IMR-90 (cell line): ENCODE measurements around the gene NAV2. TPM values are rescaled to one million over a fixed set of nuclear protein-coding genes. Genes with fewer than 3 reads are reported as not detected.

Experiments used
- ATAC-seq: fragments of 200-7000 bp; cut with Tn5 transposase; 2 replicates; pipeline ENCODE4 v1.9.1; 2020; ENCODE audit warnings: low read depth, mild to moderate bottlenecking, moderate library complexity
- BruUV-seq: library from RNA; stranded (reverse); fragments of 400-500 nt; replicated peaks from 2 replicates; lab custom pipeline; 2021; lab: Mats Ljungman, UMichigan
- CTCF ChIA-PET: fragments of 300-600 bp; formaldehyde crosslinking; extraction: SDS; loops from one replicate; lab custom pipeline; 2021; ENCODE audit warnings: antibody characterized with exemption; lab: Yijun Ruan, JAX
- POLR2A ChIA-PET: fragments of 300-600 bp; sonication (Branson Sonifier 250); formaldehyde crosslinking; loops from one replicate; lab custom pipeline; 2022; ENCODE audit warnings: antibody characterized with exemption; ENCODE audit not compliant: unreplicated experiment; lab: Charles Lee
- DNase-seq: peaks from one replicate; pipeline ENCODE4 v3.0.0; 2013
- H2AFZ ChIP-seq: replicated peaks from 2 replicates; pipeline ENCODE3; 2013; ENCODE audit warnings: low read length, mild to moderate bottlenecking; ENCODE audit not compliant: poor library complexity
- H2AK5ac ChIP-seq: 2 replicates; pipeline ENCODE4 v1.6.1; 2013; ENCODE audit warnings: low read depth, low read length, inconsistent platforms
- H2AK9ac ChIP-seq: replicated peaks from 2 replicates; pipeline ENCODE3; 2013; ENCODE audit warnings: mild to moderate bottlenecking, low read depth, low read length, moderate library complexity; ENCODE audit not compliant: poor library complexity
- H2BK120ac ChIP-seq: 2 replicates; pipeline ENCODE4 v1.6.1; 2013; ENCODE audit warnings: low read depth, low read length, inconsistent platforms
- H2BK15ac ChIP-seq: 3 replicates; pipeline ENCODE4 v1.6.1; 2013; ENCODE audit warnings: low read depth, low read length, inconsistent platforms
- H2BK20ac ChIP-seq: 2 replicates; pipeline ENCODE4 v1.6.1; 2013; ENCODE audit warnings: low read depth, mild to moderate bottlenecking, inconsistent platforms, low read length, moderate library complexity
- H2BK5ac ChIP-seq: 2 replicates; pipeline ENCODE4 v1.6.1; 2013; ENCODE audit warnings: mild to moderate bottlenecking, low read depth, low read length, inconsistent platforms; ENCODE audit not compliant: poor library complexity, severe bottlenecking
- H3K14ac ChIP-seq: replicated peaks from 2 replicates; pipeline ENCODE4 v1.6.1; 2013; ENCODE audit warnings: low read depth, low read length, inconsistent platforms
- H3K18ac ChIP-seq: 2 replicates; pipeline ENCODE4 v1.6.1; 2013; ENCODE audit warnings: low read depth, low read length, control low read depth
- H3K23ac ChIP-seq: 2 replicates; pipeline ENCODE4 v1.6.1; 2013; ENCODE audit warnings: low read depth, low read length, inconsistent platforms
- H3K27ac ChIP-seq: 2 replicates; pipeline ENCODE4 v1.5.1; 2013; ENCODE audit warnings: mild to moderate bottlenecking, control low read depth, low read length; ENCODE audit not compliant: insufficient read depth
- H3K27me3 ChIP-seq: 2 replicates; pipeline ENCODE4 v1.6.1; 2013; ENCODE audit warnings: low read length; ENCODE audit not compliant: control insufficient read depth, insufficient read depth
- H3K36me3 ChIP-seq: 2 replicates; pipeline ENCODE4 v1.6.1; 2013; ENCODE audit warnings: low read length, mixed read lengths; ENCODE audit not compliant: control insufficient read depth, insufficient read depth
- H3K4ac ChIP-seq: 2 replicates; pipeline ENCODE4 v1.6.1; 2013; ENCODE audit warnings: low read depth, low read length, inconsistent platforms
- H3K4me1 ChIP-seq: 2 replicates; pipeline ENCODE4 v1.6.1; 2013; ENCODE audit warnings: low read length, mixed read lengths; ENCODE audit not compliant: control insufficient read depth, insufficient read depth
- H3K4me2 ChIP-seq: 2 replicates; pipeline ENCODE4 v1.6.1; 2013; ENCODE audit warnings: low read depth, mild to moderate bottlenecking, control low read depth, low read length, moderate library complexity
- H3K4me3 ChIP-seq: 2 replicates; pipeline ENCODE4 v1.5.1; 2013; ENCODE audit warnings: low read depth, mild to moderate bottlenecking, control low read depth, low read length, moderate library complexity; ENCODE audit not compliant: insufficient read depth
- H3K56ac ChIP-seq: 2 replicates; pipeline ENCODE4 v1.6.1; 2013; ENCODE audit warnings: low read length, inconsistent platforms; ENCODE audit not compliant: insufficient read depth; ENCODE audit errors: extremely low read depth
- H3K79me1 ChIP-seq, 2 experiments: 2 replicates each; pipeline ENCODE4 v1.6.1; 2013; ENCODE audit warnings: low read length in 2 of 2, inconsistent platforms in 1 of 2, low read depth in 1 of 2
- H3K9ac ChIP-seq: 2 replicates; pipeline ENCODE4 v1.6.1; 2013; ENCODE audit warnings: low read depth, low read length, control low read depth
- H3K9me1 ChIP-seq: 2 replicates; pipeline ENCODE4 v1.6.1; 2013; ENCODE audit warnings: low read length, inconsistent platforms; ENCODE audit not compliant: insufficient read depth
- H3K9me3 ChIP-seq: 2 replicates; pipeline ENCODE4 v1.6.1; 2013; ENCODE audit warnings: low read length; ENCODE audit not compliant: control insufficient read depth, insufficient read depth
- H4K20me1 ChIP-seq: 2 replicates; pipeline ENCODE4 v1.6.1; 2013; ENCODE audit warnings: low read length, inconsistent platforms; ENCODE audit not compliant: insufficient read depth
- H4K5ac ChIP-seq: 2 replicates; pipeline ENCODE4 v1.6.1; 2013; ENCODE audit warnings: mild to moderate bottlenecking, low read depth, low read length, control low read depth
- H4K8ac ChIP-seq, 2 experiments: 2 replicates each; pipeline ENCODE4 v1.6.1; 2013; ENCODE audit warnings: low read depth in 2 of 2, low read length in 2 of 2, control low read depth in 1 of 2, inconsistent platforms in 1 of 2
- H4K91ac ChIP-seq: 2 replicates; pipeline ENCODE4 v1.6.1; 2013; ENCODE audit warnings: low read depth, low read length, inconsistent platforms; ENCODE audit not compliant: insufficient read depth
- BHLHE40 ChIP-seq: fragments of 150-350 bp; IDR thresholded peaks from 2 replicates; pipeline ENCODE4 v1.6.1; 2016; ENCODE audit warnings: mild to moderate bottlenecking, low read depth, low read length
- CEBPB ChIP-seq: IDR thresholded peaks from 2 replicates; pipeline ENCODE4 v1.6.1; 2012; ENCODE audit warnings: low read depth, low read length, improper control_type of control experiment
- CHD1 ChIP-seq: IDR thresholded peaks from 2 replicates; pipeline ENCODE4 v1.6.1; 2012; ENCODE audit warnings: low read depth, low read length, improper control_type of control experiment
- FOS ChIP-seq: fragments of 150-350 bp; IDR thresholded peaks from 2 replicates; pipeline ENCODE4 v1.6.1; 2016; ENCODE audit warnings: low read depth, low read length
- MAFK ChIP-seq: IDR thresholded peaks from 2 replicates; pipeline ENCODE4 v1.6.1; 2012; ENCODE audit warnings: low read depth, low read length, improper control_type of control experiment
- MAZ ChIP-seq: IDR thresholded peaks from 2 replicates; pipeline ENCODE4 v1.6.1; 2012; ENCODE audit warnings: low read depth, mild to moderate bottlenecking, low read length, improper control_type of control experiment, moderate library complexity, borderline replicate concordance
- MXI1 ChIP-seq: IDR thresholded peaks from 2 replicates; pipeline ENCODE4 v1.6.1; 2012; ENCODE audit warnings: low read depth, mild to moderate bottlenecking, low read length, moderate library complexity, borderline replicate concordance
- NFE2L2 ChIP-seq: fragments of 150-350 bp; IDR thresholded peaks from 2 replicates; pipeline ENCODE4 v1.6.1; 2016; ENCODE audit warnings: low read depth, mild to moderate bottlenecking, low read length
- POLR2A ChIP-seq: IDR thresholded peaks from 2 replicates; pipeline ENCODE4 v1.6.1; 2012; ENCODE audit warnings: mild to moderate bottlenecking, low read depth, low read length
- RAD21 ChIP-seq: IDR thresholded peaks from 2 replicates; pipeline ENCODE4 v1.6.1; 2012; ENCODE audit warnings: low read length, improper control_type of control experiment
- RCOR1 ChIP-seq: IDR thresholded peaks from 2 replicates; pipeline ENCODE4 v1.6.1; 2012; ENCODE audit warnings: mild to moderate bottlenecking, low read length, improper control_type of control experiment; ENCODE audit not compliant: insufficient replicate concordance
- RFX5 ChIP-seq: IDR thresholded peaks from 2 replicates; pipeline ENCODE4 v1.8.0; 2012; ENCODE audit warnings: low read depth, mild to moderate bottlenecking, low read length, moderate library complexity
- SMC3 ChIP-seq: fragments of 150-350 bp; IDR thresholded peaks from 2 replicates; pipeline ENCODE4 v1.6.1; 2016; ENCODE audit warnings: low read depth, mild to moderate bottlenecking, antibody characterized with exemption, low read length, moderate library complexity
- WGBS, 2 experiments: methylation state at CpG; one replicate each; pipeline versions ENCODE4 v1.1.5 to v1.1.7; 2013; ENCODE audit warnings: missing lambda C conversion rate in 2 of 2; ENCODE audit not compliant: insufficient read length in 1 of 2; ENCODE audit errors: extremely low coverage in 2 of 2; 5-methylcytosine and 5-hydroxymethylcytosine counted together
- dilution Hi-C: fragments of 300-500 bp; cut with HindIII; formaldehyde crosslinking; loops from one replicate; pipeline ENCODE4 v1.14.3; 2018; ENCODE audit warnings: low sequenced_read_pairs; ENCODE audit not compliant: unreplicated experiment
- in situ Hi-C: fragments of 300-500 bp; cut with MboI; formaldehyde crosslinking; loops from 3 replicates; pipeline ENCODE4 v1.14.3; 2019; ENCODE audit warnings: low sequenced_read_pairs, inconsistent platforms, mixed read lengths
- intact Hi-C: fragments of 100-400 bp; cut with micrococcal nuclease; formaldehyde crosslinking; loops from 2 replicates; pipeline ENCODE4 v1.10.0; 2022
- polyA plus RNA-seq, 3 experiments: library from polyadenylated mRNA; depleted of rRNA; stranded (reverse); fragments of >200 nt; gene quantifications; 2 replicates each; pipeline ENCODE4 v1.2.3, GENCODE V29; 2012; ENCODE audit warnings: low replicate concordance in 1 of 3
- total RNA-seq: library from RNA; depleted of rRNA; stranded (reverse); fragments of >200 nt; gene quantifications from 2 replicates; pipeline ENCODE4 v1.2.3, GENCODE V29; 2012
- TF ChIP-seq, protein P1 (sequence below): conservative IDR thresholded peaks from 2 replicates; pipeline ENCODE4 v1.5.1; 2012; ENCODE audit warnings: mild to moderate bottlenecking, low read depth, low read length, improper control_type of control experiment
- TF ChIP-seq, protein P2 (sequence below): fragments of 150-350 bp; IDR thresholded peaks from 2 replicates; pipeline ENCODE4 v1.6.1; 2017; ENCODE audit warnings: mild to moderate bottlenecking, antibody characterized with exemption, low read length, low read depth
- TF ChIP-seq, protein P3 (sequence below): fragments of 150-350 bp; IDR thresholded peaks from 2 replicates; pipeline ENCODE4 v1.6.1; 2016; ENCODE audit warnings: low read depth, mild to moderate bottlenecking, low read length, moderate library complexity, borderline replicate concordance

NAV2 gene
- total and polyA plus RNA-seq, 2 of the 4 experiments (the other 2 are of a cell fraction), result 4.5 to 12.6 TPM

DNA sequence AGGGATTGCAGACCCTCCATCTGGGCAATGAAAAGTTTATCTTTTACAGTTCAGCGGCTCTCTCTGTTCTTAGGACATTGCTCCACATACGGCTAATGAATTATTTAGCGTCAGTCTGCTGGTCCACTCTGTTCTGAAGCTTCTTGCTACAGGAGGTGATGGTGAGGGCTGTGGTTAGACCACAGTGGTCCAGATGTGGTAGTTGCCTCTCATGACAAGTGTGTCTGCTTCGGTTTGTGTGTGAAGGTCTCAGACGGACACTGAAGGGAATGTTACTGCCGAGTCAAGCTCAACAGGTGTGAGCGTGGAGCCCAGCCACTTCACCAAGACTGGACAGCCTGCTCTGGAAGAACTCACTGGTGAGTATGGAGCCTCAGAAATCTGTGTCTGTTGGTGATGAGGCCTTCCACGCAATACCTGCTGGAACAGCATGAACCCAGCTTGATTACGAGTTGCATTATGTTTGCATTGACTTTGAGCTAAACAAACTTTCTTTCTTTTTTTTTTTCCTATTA, 226.8 kb downstream of the NAV2 start:
- Histone ChIP-seq H4K5ac (no peak overlapping the region), H4K91ac (no peak overlapping the region), H3K27me3 (no peaks in the 10 kb centered on the region), H2BK5ac (no peak overlapping the region), H3K36me3 (peaks cover 14% of the 10 kb centered on the region), H3K14ac (no peak overlapping the region), H3K9me3 (no peaks in the 10 kb centered on the region), H3K4me2 (no peak overlapping the region), H3K56ac (no peak overlapping the region), H3K4me1 (peaks cover 8% of the 10 kb centered on the region), H2BK15ac (no peak overlapping the region), H4K8ac (no peak overlapping the region), H3K23ac (no peak overlapping the region), H2AK9ac (no peak overlapping the region), H2AK5ac (0 out of 2 replicates have a peak overlapping the region, but pooled peaks have one; percentile 8), H3K9ac (no peak overlapping the region), H3K18ac (no peak overlapping the region), H3K9me1 (peaks cover 14% of the 10 kb centered on the region), H3K27ac (no peak overlapping the region), H3K4ac (no peak overlapping the region), H2BK120ac (no peak overlapping the region), H3K79me1 (peaks cover 7 to 19% of the 10 kb centered on the region in 2 experiments; a peak in 3 of 4 replicates), H2AFZ (no peak overlapping the region), H3K4me3 (no peak overlapping the region), H4K20me1 (peaks cover 4% of the 10 kb centered on the region; the same call in 1 of the 2 replicates), H2BK20ac (no peak overlapping the region)
- WGBS, 2 experiments, result 96% methylated on average over 3 of the region's 9 CpGs; no CpG with 5 or more reads in 1 of the 2 experiments
- no peak for DNase-seq
- no TSS peak for BruUV-seq
- in situ Hi-C loops, result loop anchor here (25.0 kb wide), 2 partner anchors 423 to 673 kb away; partner anchors contain the start of gene HTATIP2
- no peak for ATAC-seq
- POLR2A ChIA-PET, result no interaction called here
- no peak for TF ChIP-seq CEBPB
- TF ChIP-seq RFX5, result no peak
- TF ChIP-seq RCOR1, result no peak
- TF ChIP-seq, protein P1, sequence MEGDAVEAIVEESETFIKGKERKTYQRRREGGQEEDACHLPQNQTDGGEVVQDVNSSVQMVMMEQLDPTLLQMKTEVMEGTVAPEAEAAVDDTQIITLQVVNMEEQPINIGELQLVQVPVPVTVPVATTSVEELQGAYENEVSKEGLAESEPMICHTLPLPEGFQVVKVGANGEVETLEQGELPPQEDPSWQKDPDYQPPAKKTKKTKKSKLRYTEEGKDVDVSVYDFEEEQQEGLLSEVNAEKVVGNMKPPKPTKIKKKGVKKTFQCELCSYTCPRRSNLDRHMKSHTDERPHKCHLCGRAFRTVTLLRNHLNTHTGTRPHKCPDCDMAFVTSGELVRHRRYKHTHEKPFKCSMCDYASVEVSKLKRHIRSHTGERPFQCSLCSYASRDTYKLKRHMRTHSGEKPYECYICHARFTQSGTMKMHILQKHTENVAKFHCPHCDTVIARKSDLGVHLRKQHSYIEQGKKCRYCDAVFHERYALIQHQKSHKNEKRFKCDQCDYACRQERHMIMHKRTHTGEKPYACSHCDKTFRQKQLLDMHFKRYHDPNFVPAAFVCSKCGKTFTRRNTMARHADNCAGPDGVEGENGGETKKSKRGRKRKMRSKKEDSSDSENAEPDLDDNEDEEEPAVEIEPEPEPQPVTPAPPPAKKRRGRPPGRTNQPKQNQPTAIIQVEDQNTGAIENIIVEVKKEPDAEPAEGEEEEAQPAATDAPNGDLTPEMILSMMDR, result no peak
- no peak for TF ChIP-seq MAFK
- TF ChIP-seq POLR2A, result no peak
- TF ChIP-seq, protein P2, sequence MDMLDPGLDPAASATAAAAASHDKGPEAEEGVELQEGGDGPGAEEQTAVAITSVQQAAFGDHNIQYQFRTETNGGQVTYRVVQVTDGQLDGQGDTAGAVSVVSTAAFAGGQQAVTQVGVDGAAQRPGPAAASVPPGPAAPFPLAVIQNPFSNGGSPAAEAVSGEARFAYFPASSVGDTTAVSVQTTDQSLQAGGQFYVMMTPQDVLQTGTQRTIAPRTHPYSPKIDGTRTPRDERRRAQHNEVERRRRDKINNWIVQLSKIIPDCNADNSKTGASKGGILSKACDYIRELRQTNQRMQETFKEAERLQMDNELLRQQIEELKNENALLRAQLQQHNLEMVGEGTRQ, result no peak
- TF ChIP-seq RAD21, result no peak
- no peak for TF ChIP-seq MXI1
- TF ChIP-seq, protein P3, sequence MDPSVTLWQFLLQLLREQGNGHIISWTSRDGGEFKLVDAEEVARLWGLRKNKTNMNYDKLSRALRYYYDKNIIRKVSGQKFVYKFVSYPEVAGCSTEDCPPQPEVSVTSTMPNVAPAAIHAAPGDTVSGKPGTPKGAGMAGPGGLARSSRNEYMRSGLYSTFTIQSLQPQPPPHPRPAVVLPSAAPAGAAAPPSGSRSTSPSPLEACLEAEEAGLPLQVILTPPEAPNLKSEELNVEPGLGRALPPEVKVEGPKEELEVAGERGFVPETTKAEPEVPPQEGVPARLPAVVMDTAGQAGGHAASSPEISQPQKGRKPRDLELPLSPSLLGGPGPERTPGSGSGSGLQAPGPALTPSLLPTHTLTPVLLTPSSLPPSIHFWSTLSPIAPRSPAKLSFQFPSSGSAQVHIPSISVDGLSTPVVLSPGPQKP, result no peak
- no peak for TF ChIP-seq BHLHE40
- no peak for TF ChIP-seq MAZ
- no peak for TF ChIP-seq SMC3
- TF ChIP-seq NFE2L2, result no peak
- no peak for TF ChIP-seq FOS
- TF ChIP-seq CHD1, result no peak
- dilution Hi-C loops, result no loop called here
- intact Hi-C loops, result loop anchor here (5.0 kb wide), 1 partner anchor 413 kb away; no protein-coding TSS in a partner anchor
- CTCF ChIA-PET, result interaction anchor here (0.6 to 1.1 kb wide), 3 partner anchors 13 to 706 kb away, joined by 3 to 5 read pairs (median 3); no protein-coding TSS in a partner anchor
